HCT116 (cell line): ENCODE measurements around the gene BTNL3. TPM values are rescaled to one million over a fixed set of nuclear protein-coding genes. Genes with fewer than 3 reads are reported as not detected.

Experiments used
- ATAC-seq: fragments of 200-7000 bp; cut with Tn5 transposase; 2 replicates; pipeline ENCODE4 v1.9.1; 2020; ENCODE audit warnings: mild to moderate bottlenecking, moderate library complexity
- BruUV-seq: library from RNA; stranded (reverse); fragments of 400-500 nt; replicated peaks from 2 replicates; lab custom pipeline; 2021; lab: Mats Ljungman, UMichigan
- CTCF ChIA-PET: fragments of 300-600 bp; sonication (Branson Sonifier 250); formaldehyde crosslinking; loops from one replicate; lab custom pipeline; 2021; ENCODE audit warnings: antibody characterized with exemption; lab: Charles Lee
- POLR2A ChIA-PET: fragments of 300-600, 350-600 bp; sonication (Branson Sonifier 250); formaldehyde crosslinking; loops from one replicate; lab custom pipeline; 2021; ENCODE audit warnings: antibody characterized with exemption; lab: Charles Lee
- RAD21 ChIA-PET, 2 experiments: fragments of 300-600 bp; sonication (Branson Sonifier 250); formaldehyde crosslinking; loops; one replicate each; lab custom pipeline; 2023; ENCODE audit warnings: low total read pairs in 2 of 2; ENCODE audit not compliant: uncharacterized antibody in 2 of 2, unreplicated experiment in 2 of 2, low non-redundant PET in 1 of 2; lab: Charles Lee
- DNase-seq: peaks from one replicate; pipeline ENCODE4 v3.0.0-alpha.2; 2010; ENCODE audit warnings: low read depth, low spot score
- H2AFZ ChIP-seq: fragments of 200-600 bp; shearing (Covaris generic), sonication (generic); 2 replicates; pipeline ENCODE4 v1.6.1; 2017; ENCODE audit warnings: low read depth, mixed run types, mixed read lengths, antibody characterized with exemption, low read length; ENCODE audit not compliant: poor library complexity, severe bottlenecking
- H3K27ac ChIP-seq: 2 replicates; pipeline ENCODE4 v1.5.1; 2012; ENCODE audit warnings: low read depth, low read length
- H3K27me3 ChIP-seq: fragments of 200-600 bp; sonication (generic); 2 replicates; pipeline ENCODE4 v1.6.1; 2016; ENCODE audit warnings: mixed run types, low read length, mixed read lengths; ENCODE audit not compliant: insufficient read depth
- H3K36me3 ChIP-seq, 2 experiments: fragments of 200-500 bp in 1 of 2; fragments of 200-600 bp in 1 of 2; sonication (Bioruptor generic) in 1 of 2; sonication (generic) in 1 of 2; 2 replicates each; pipeline versions ENCODE4 v1.5.1 to v1.6.1; 2014 to 2016; ENCODE audit warnings: low read length in 2 of 2, inconsistent platforms in 1 of 2, mixed read lengths in 1 of 2, mixed run types in 1 of 2; ENCODE audit not compliant: insufficient read depth in 2 of 2, control insufficient read depth in 1 of 2
- H3K4me1 ChIP-seq, 2 experiments: fragments of 200-600 bp in 1 of 2; sonication (generic) in 1 of 2; 2 replicates each; pipeline versions ENCODE4 v1.5.1 to v1.6.1; 2012 to 2017; ENCODE audit warnings: low read length in 2 of 2, inconsistent platforms in 1 of 2, mild to moderate bottlenecking in 1 of 2, mixed read lengths in 1 of 2, mixed run types in 1 of 2, moderate library complexity in 1 of 2; ENCODE audit not compliant: insufficient read depth in 2 of 2, control insufficient read depth in 1 of 2
- H3K4me2 ChIP-seq: fragments of 200-600 bp; sonication (generic); 2 replicates; pipeline ENCODE4 v1.6.1; 2017; ENCODE audit warnings: mixed run types, low read length, mixed read lengths
- H3K4me3 ChIP-seq, 2 experiments: fragments of 200-600 bp in 1 of 2; sonication (generic) in 1 of 2; replicated peaks in 1 of 2; 2 replicates each; pipeline ENCODE4 v1.5.1; 2011 to 2016; ENCODE audit warnings: low read length in 2 of 2, control low read depth in 1 of 2, low read depth in 1 of 2, mild to moderate bottlenecking in 1 of 2, mixed read lengths in 1 of 2, mixed run types in 1 of 2
- H3K79me2 ChIP-seq: fragments of 200-600 bp; sonication (generic); 2 replicates; pipeline ENCODE4 v1.6.1; 2017; ENCODE audit warnings: mild to moderate bottlenecking, mixed run types, low read length, moderate library complexity, mixed read lengths; ENCODE audit not compliant: insufficient read depth
- H3K9ac ChIP-seq: fragments of 200-600 bp; sonication (generic); 2 replicates; pipeline ENCODE4 v1.6.1; 2016; ENCODE audit warnings: low read length, mixed read lengths
- H3K9me2 ChIP-seq: fragments of 200-600 bp; sonication (generic), shearing (Covaris generic); 2 replicates; pipeline ENCODE4 v1.6.1; 2017; ENCODE audit warnings: mixed run types, mild to moderate bottlenecking, moderate library complexity; ENCODE audit not compliant: insufficient read depth
- H3K9me3 ChIP-seq, 2 experiments: fragments of 200-500 bp in 1 of 2; fragments of 200-600 bp in 1 of 2; sonication (Bioruptor generic) in 1 of 2; sonication (generic) in 1 of 2; 2 replicates each; pipeline ENCODE4 v1.6.1; 2014 to 2017; ENCODE audit warnings: low read length in 2 of 2, mixed read lengths in 2 of 2, inconsistent platforms in 1 of 2, low read depth in 1 of 2, mild to moderate bottlenecking in 1 of 2, mixed run types in 1 of 2, moderate library complexity in 1 of 2; ENCODE audit not compliant: control insufficient read depth in 1 of 2, insufficient read depth in 1 of 2
- H4K20me1 ChIP-seq: fragments of 200-600 bp; sonication (generic), shearing (Covaris generic); 2 replicates; pipeline ENCODE4 v1.6.1; 2017; ENCODE audit warnings: mixed run types, mild to moderate bottlenecking, moderate library complexity; ENCODE audit not compliant: insufficient read depth
- CBX3 ChIP-seq: IDR thresholded peaks from 2 replicates; pipeline ENCODE4 v1.6.1; 2012; ENCODE audit warnings: low read depth
- FOSL1 ChIP-seq: IDR thresholded peaks from 2 replicates; pipeline ENCODE4 v1.6.1; 2012; ENCODE audit warnings: low read depth
- JUND ChIP-seq: IDR thresholded peaks from 2 replicates; pipeline ENCODE4 v1.6.1; 2012
- RAD21 ChIP-seq: IDR thresholded peaks from 2 replicates; pipeline ENCODE4 v1.6.1; 2012; ENCODE audit warnings: low read depth, mild to moderate bottlenecking
- SIN3A ChIP-seq: IDR thresholded peaks from 2 replicates; pipeline ENCODE4 v1.6.1; 2012; ENCODE audit warnings: low read depth
- YY1 ChIP-seq: IDR thresholded peaks from 2 replicates; pipeline ENCODE4 v1.6.1; 2011; ENCODE audit warnings: low read length, low read depth, moderate library complexity, mild to moderate bottlenecking; ENCODE audit not compliant: insufficient replicate concordance; ENCODE audit errors: extremely low read depth
- ZFX ChIP-seq: fragments of 450-650 bp; IDR thresholded peaks from 2 replicates; pipeline ENCODE4 v1.6.1; 2017
- ZNF274 ChIP-seq: fragments of 200-500 bp; sonication (Bioruptor generic); IDR thresholded peaks from 2 replicates; pipeline ENCODE4 v1.6.1; 2014; ENCODE audit warnings: mild to moderate bottlenecking, low read depth, low read length, inconsistent platforms
- intact Hi-C: fragments of 100-400 bp; cut with micrococcal nuclease; formaldehyde crosslinking; loops from 2 replicates; pipeline ENCODE4 v1.10.0; 2022
- total RNA-seq: library from RNA; stranded (reverse); gene quantifications from one replicate; pipeline ENCODE4 v1.2.1, GENCODE V29; 2021; ENCODE audit not compliant: unreplicated experiment
- TF ChIP-seq, protein P1 (sequence below): IDR thresholded peaks from 2 replicates; pipeline ENCODE4 v1.6.1; 2011; ENCODE audit warnings: mild to moderate bottlenecking, low read length, moderate library complexity; ENCODE audit not compliant: insufficient replicate concordance; ENCODE audit errors: extremely low read depth
- TF ChIP-seq, protein P2 (sequence below): IDR thresholded peaks from 2 replicates; pipeline ENCODE4 v1.6.1; 2012; ENCODE audit warnings: low read depth
- TF ChIP-seq, protein P3 (sequence below), 3 experiments: fragments of 200-600 bp in 1 of 3; sonication (generic) in 1 of 3; IDR thresholded peaks in 2 of 3; conservative IDR thresholded peaks in 1 of 3; 2 replicates each; pipeline ENCODE4 v1.5.1; 2012 to 2017; ENCODE audit warnings: low read depth in 2 of 3, low read length in 2 of 3, antibody characterized with exemption in 1 of 3, borderline replicate concordance in 1 of 3, control low read depth in 1 of 3, mild to moderate bottlenecking in 1 of 3, mixed read lengths in 1 of 3, mixed run types in 1 of 3, moderate library complexity in 1 of 3; ENCODE audit not compliant: insufficient read depth in 1 of 3
- TF ChIP-seq, protein P4 (sequence below): IDR thresholded peaks from 2 replicates; pipeline ENCODE4 v1.6.1; 2012

Gene BTNL3
- total RNA-seq, 1 experiment from 2014 or later, result not detected

DNA sequence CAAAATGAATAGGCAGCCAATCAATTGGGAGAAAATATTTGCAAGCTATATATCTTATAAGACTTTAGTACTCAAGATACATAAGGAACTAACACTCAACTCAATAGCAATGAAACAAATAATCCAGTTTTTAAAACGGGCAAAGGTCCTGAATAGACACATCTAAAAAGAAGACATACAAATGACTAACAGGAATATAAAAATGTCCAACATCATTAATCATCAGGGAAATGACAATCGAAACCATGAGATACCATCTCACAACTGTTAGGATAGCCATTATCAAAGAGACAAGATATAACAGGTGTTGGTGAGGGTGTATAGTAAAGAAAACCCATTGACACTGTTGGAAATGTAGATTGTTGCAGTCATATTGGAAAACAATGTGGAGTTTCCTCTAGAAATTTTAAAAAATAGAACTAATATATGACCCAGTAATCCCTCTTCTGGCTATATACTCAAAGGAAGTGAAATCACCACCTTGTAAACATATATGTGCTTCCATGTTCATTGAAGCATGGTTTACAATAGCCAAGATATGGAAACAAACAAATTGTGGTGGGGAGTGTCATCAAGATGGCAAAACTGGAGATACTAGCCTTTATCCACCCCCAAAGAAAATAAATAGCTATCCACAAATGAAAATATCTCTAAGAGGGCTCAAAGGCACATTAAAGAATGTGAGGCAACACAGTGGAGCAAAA lies 13.9 kb upstream of the BTNL3 start:
- Histone ChIP-seq H3K4me2 (no peak overlapping the region), H3K9me2 (no peaks in the 10 kb centered on the region), H3K79me2 (no peaks in the 10 kb centered on the region), H3K4me3 (no peak overlapping the region), H3K9ac (no peak overlapping the region), H2AFZ (no peak overlapping the region), H3K36me3 (no peaks in the 10 kb centered on the region), H3K4me1 (no peaks in the 10 kb centered on the region), H3K9me3 (no peaks in the 10 kb centered on the region), H4K20me1 (no peaks in the 10 kb centered on the region), H3K27me3 (no peaks in the 10 kb centered on the region), H3K27ac (no peak overlapping the region)
- no peak for TF ChIP-seq ZFX
- TF ChIP-seq ZNF274, result no peak
- TF ChIP-seq, protein P1, sequence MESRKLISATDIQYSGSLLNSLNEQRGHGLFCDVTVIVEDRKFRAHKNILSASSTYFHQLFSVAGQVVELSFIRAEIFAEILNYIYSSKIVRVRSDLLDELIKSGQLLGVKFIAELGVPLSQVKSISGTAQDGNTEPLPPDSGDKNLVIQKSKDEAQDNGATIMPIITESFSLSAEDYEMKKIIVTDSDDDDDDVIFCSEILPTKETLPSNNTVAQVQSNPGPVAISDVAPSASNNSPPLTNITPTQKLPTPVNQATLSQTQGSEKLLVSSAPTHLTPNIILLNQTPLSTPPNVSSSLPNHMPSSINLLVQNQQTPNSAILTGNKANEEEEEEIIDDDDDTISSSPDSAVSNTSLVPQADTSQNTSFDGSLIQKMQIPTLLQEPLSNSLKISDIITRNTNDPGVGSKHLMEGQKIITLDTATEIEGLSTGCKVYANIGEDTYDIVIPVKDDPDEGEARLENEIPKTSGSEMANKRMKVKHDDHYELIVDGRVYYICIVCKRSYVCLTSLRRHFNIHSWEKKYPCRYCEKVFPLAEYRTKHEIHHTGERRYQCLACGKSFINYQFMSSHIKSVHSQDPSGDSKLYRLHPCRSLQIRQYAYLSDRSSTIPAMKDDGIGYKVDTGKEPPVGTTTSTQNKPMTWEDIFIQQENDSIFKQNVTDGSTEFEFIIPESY, result no peak
- TF ChIP-seq, protein P2, sequence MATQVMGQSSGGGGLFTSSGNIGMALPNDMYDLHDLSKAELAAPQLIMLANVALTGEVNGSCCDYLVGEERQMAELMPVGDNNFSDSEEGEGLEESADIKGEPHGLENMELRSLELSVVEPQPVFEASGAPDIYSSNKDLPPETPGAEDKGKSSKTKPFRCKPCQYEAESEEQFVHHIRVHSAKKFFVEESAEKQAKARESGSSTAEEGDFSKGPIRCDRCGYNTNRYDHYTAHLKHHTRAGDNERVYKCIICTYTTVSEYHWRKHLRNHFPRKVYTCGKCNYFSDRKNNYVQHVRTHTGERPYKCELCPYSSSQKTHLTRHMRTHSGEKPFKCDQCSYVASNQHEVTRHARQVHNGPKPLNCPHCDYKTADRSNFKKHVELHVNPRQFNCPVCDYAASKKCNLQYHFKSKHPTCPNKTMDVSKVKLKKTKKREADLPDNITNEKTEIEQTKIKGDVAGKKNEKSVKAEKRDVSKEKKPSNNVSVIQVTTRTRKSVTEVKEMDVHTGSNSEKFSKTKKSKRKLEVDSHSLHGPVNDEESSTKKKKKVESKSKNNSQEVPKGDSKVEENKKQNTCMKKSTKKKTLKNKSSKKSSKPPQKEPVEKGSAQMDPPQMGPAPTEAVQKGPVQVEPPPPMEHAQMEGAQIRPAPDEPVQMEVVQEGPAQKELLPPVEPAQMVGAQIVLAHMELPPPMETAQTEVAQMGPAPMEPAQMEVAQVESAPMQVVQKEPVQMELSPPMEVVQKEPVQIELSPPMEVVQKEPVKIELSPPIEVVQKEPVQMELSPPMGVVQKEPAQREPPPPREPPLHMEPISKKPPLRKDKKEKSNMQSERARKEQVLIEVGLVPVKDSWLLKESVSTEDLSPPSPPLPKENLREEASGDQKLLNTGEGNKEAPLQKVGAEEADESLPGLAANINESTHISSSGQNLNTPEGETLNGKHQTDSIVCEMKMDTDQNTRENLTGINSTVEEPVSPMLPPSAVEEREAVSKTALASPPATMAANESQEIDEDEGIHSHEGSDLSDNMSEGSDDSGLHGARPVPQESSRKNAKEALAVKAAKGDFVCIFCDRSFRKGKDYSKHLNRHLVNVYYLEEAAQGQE, result no peak
- TF ChIP-seq, protein P3, sequence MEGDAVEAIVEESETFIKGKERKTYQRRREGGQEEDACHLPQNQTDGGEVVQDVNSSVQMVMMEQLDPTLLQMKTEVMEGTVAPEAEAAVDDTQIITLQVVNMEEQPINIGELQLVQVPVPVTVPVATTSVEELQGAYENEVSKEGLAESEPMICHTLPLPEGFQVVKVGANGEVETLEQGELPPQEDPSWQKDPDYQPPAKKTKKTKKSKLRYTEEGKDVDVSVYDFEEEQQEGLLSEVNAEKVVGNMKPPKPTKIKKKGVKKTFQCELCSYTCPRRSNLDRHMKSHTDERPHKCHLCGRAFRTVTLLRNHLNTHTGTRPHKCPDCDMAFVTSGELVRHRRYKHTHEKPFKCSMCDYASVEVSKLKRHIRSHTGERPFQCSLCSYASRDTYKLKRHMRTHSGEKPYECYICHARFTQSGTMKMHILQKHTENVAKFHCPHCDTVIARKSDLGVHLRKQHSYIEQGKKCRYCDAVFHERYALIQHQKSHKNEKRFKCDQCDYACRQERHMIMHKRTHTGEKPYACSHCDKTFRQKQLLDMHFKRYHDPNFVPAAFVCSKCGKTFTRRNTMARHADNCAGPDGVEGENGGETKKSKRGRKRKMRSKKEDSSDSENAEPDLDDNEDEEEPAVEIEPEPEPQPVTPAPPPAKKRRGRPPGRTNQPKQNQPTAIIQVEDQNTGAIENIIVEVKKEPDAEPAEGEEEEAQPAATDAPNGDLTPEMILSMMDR (IDR thresholded peaks at IDR 0.05 in 2 of 3, conservative IDR thresholded peaks at IDR 0.05 in 1 of 3; ENCODE audit: borderline replicate concordance in 1 of 3, insufficient read depth in 1 of 3, low read depth in 2 of 3, low read length in 2 of 3), result no peak
- TF ChIP-seq, protein P4, sequence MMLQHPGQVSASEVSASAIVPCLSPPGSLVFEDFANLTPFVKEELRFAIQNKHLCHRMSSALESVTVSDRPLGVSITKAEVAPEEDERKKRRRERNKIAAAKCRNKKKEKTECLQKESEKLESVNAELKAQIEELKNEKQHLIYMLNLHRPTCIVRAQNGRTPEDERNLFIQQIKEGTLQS, result no peak
- TF ChIP-seq SIN3A, result no peak
- no peak for TF ChIP-seq CBX3
- no peak for TF ChIP-seq RAD21
- TF ChIP-seq FOSL1, result no peak
- no peak for TF ChIP-seq YY1
- TF ChIP-seq JUND, result no peak
- RAD21 ChIA-PET, result no interaction called here
- BruUV-seq, result no TSS peak
- CTCF ChIA-PET, result no interaction called here
- no peak for ATAC-seq
- DNase-seq, result no peak
- POLR2A ChIA-PET, result no interaction called here
- intact Hi-C loops, result no loop called here
